ENCODE data around the gene PLEKHB2.

- TF ChIP-seq E2F1 (CRISPR knock-in tag; IDR thresholded peaks at IDR 0.05) (no peak), CREM (CRISPR knock-in tag; IDR thresholded peaks at IDR 0.05) (no peak), ATF1 (CRISPR knock-in tag; IDR thresholded peaks at IDR 0.05) (no peak), E2F5 (CRISPR knock-in tag; IDR thresholded peaks at IDR 0.05) (no peak), FOXJ3 (CRISPR knock-in tag; IDR thresholded peaks at IDR 0.05; ENCODE audit: borderline replicate concordance) (no peak)
- TF ChIP-seq, protein P1, sequence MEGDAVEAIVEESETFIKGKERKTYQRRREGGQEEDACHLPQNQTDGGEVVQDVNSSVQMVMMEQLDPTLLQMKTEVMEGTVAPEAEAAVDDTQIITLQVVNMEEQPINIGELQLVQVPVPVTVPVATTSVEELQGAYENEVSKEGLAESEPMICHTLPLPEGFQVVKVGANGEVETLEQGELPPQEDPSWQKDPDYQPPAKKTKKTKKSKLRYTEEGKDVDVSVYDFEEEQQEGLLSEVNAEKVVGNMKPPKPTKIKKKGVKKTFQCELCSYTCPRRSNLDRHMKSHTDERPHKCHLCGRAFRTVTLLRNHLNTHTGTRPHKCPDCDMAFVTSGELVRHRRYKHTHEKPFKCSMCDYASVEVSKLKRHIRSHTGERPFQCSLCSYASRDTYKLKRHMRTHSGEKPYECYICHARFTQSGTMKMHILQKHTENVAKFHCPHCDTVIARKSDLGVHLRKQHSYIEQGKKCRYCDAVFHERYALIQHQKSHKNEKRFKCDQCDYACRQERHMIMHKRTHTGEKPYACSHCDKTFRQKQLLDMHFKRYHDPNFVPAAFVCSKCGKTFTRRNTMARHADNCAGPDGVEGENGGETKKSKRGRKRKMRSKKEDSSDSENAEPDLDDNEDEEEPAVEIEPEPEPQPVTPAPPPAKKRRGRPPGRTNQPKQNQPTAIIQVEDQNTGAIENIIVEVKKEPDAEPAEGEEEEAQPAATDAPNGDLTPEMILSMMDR (IDR thresholded peaks at IDR 0.05), result no peak
- TF ChIP-seq, protein P2, sequence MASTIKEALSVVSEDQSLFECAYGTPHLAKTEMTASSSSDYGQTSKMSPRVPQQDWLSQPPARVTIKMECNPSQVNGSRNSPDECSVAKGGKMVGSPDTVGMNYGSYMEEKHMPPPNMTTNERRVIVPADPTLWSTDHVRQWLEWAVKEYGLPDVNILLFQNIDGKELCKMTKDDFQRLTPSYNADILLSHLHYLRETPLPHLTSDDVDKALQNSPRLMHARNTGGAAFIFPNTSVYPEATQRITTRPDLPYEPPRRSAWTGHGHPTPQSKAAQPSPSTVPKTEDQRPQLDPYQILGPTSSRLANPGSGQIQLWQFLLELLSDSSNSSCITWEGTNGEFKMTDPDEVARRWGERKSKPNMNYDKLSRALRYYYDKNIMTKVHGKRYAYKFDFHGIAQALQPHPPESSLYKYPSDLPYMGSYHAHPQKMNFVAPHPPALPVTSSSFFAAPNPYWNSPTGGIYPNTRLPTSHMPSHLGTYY (CRISPR knock-in tag; IDR thresholded peaks at IDR 0.05), result no peak
- TF ChIP-seq, protein P3, sequence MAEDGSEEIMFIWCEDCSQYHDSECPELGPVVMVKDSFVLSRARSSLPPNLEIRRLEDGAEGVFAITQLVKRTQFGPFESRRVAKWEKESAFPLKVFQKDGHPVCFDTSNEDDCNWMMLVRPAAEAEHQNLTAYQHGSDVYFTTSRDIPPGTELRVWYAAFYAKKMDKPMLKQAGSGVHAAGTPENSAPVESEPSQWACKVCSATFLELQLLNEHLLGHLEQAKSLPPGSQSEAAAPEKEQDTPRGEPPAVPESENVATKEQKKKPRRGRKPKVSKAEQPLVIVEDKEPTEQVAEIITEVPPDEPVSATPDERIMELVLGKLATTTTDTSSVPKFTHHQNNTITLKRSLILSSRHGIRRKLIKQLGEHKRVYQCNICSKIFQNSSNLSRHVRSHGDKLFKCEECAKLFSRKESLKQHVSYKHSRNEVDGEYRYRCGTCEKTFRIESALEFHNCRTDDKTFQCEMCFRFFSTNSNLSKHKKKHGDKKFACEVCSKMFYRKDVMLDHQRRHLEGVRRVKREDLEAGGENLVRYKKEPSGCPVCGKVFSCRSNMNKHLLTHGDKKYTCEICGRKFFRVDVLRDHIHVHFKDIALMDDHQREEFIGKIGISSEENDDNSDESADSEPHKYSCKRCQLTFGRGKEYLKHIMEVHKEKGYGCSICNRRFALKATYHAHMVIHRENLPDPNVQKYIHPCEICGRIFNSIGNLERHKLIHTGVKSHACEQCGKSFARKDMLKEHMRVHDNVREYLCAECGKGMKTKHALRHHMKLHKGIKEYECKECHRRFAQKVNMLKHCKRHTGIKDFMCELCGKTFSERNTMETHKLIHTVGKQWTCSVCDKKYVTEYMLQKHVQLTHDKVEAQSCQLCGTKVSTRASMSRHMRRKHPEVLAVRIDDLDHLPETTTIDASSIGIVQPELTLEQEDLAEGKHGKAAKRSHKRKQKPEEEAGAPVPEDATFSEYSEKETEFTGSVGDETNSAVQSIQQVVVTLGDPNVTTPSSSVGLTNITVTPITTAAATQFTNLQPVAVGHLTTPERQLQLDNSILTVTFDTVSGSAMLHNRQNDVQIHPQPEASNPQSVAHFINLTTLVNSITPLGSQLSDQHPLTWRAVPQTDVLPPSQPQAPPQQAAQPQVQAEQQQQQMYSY (CRISPR knock-in tag; IDR thresholded peaks at IDR 0.05), result no peak
These were observed 16.3 kb downstream of the PLEKHB2 start for GRCh38 chr2:131121464-131121863.
